Measurements from ENCODE around the gene KLK6. TPM values are rescaled to one million over a fixed set of nuclear protein-coding genes. Genes with fewer than 3 reads are reported as not detected.

KLK6 gene
- total and polyA plus RNA-seq, 4 donors: 5.7 to 16.5 (median 12.5) TPM

GRCh38 chr19:51007488-51007887, 38.1 kb upstream of the KLK6 start:
- peaks cover 2% of the 10 kb centered on the region for H3K4me1 ChIP-seq (ENCODE audit: control insufficient read depth, insufficient read depth, low read length)
- no CpG with 5 or more reads among the region's 3 CpGs for WGBS (ENCODE audit: insufficient coverage)
- no peak overlapping the region for H3K27ac ChIP-seq (ENCODE audit: low read depth, low read length)
- H3K9me3 ChIP-seq (ENCODE audit: control insufficient read depth, insufficient read depth, low read length): no peaks in the 10 kb centered on the region
- no peaks in the 10 kb centered on the region for H3K36me3 ChIP-seq (ENCODE audit: control insufficient read depth, insufficient read depth, low read length)
- DNase-seq (ENCODE audit: low read depth in 4 of 6, low spot score in 6 of 6): peak in 1 of 6 donors; percentile 17
- no peak overlapping the region for H3K4me3 ChIP-seq (ENCODE audit: low read depth, low read length)
- H3K27me3 ChIP-seq (ENCODE audit: control insufficient read depth, insufficient read depth, low read length): peaks cover 28% of the 10 kb centered on the region

- no peak for DNase-seq (ENCODE audit: low read depth in 4 of 6, low spot score in 6 of 6)
- Histone ChIP-seq H3K36me3 (ENCODE audit: control insufficient read depth, insufficient read depth, low read length) (no peaks in the 10 kb centered on the region), H3K4me1 (ENCODE audit: control insufficient read depth, insufficient read depth, low read length) (peaks cover 3% of the 10 kb centered on the region), H3K9me3 (ENCODE audit: control insufficient read depth, insufficient read depth, low read length) (no peaks in the 10 kb centered on the region), H3K27me3 (ENCODE audit: control insufficient read depth, insufficient read depth, low read length) (peaks cover 35% of the 10 kb centered on the region), H3K4me3 (ENCODE audit: low read depth, low read length) (no peak overlapping the region), H3K27ac (ENCODE audit: low read depth, low read length) (no peak overlapping the region)
- 60% methylated on average over 8 of the region's 8 CpGs for WGBS (ENCODE audit: insufficient coverage)
Measured at GRCh38 chr19:51006406-51006805, 37.0 kb upstream of the KLK6 start.

DNA sequence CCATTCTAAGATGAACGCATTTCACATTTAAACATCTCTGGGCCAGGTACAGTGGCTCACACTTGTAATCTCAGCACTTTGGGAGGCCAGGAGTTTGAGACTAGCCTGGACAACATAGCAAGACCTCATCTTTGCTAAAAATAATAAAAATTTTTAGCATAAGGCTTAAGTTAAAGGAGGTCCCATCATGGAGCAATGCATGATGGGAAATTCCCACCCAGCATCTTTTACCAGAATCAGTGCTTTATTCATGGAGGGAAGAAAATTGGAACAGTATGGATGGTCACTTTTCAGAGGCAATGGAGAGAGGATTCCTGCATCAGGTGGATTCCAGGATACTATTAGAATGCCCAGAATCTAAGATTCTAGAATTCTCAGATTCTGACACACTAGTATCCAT, 35.9 kb upstream of the KLK6 start:
- peaks cover 38% of the 10 kb centered on the region for H3K27me3 ChIP-seq (ENCODE audit: control insufficient read depth, insufficient read depth, low read length)
- DNase-seq (ENCODE audit: low read depth in 4 of 6, low spot score in 6 of 6): no peak
- no peak overlapping the region for H3K4me3 ChIP-seq (ENCODE audit: low read depth, low read length)
- no peaks in the 10 kb centered on the region for H3K9me3 ChIP-seq (ENCODE audit: control insufficient read depth, insufficient read depth, low read length)
- H3K4me1 ChIP-seq (ENCODE audit: control insufficient read depth, insufficient read depth, low read length): peaks cover 3% of the 10 kb centered on the region
- H3K36me3 ChIP-seq (ENCODE audit: control insufficient read depth, insufficient read depth, low read length): no peaks in the 10 kb centered on the region
- H3K27ac ChIP-seq (ENCODE audit: low read depth, low read length): no peak overlapping the region
- WGBS (ENCODE audit: insufficient coverage): 100% methylated on average over 1 of the region's 1 CpG

GRCh38 chr19:51003316-51003715, 33.9 kb upstream of the KLK6 start:
- Histone ChIP-seq H3K27ac (ENCODE audit: low read depth, low read length) (no peak overlapping the region), H3K36me3 (ENCODE audit: control insufficient read depth, insufficient read depth, low read length) (no peaks in the 10 kb centered on the region), H3K4me1 (ENCODE audit: control insufficient read depth, insufficient read depth, low read length) (peaks cover 3% of the 10 kb centered on the region), H3K27me3 (ENCODE audit: control insufficient read depth, insufficient read depth, low read length) (peaks cover 35% of the 10 kb centered on the region), H3K4me3 (ENCODE audit: low read depth, low read length) (no peak overlapping the region), H3K9me3 (ENCODE audit: control insufficient read depth, insufficient read depth, low read length) (no peaks in the 10 kb centered on the region)
- WGBS (ENCODE audit: insufficient coverage): 84% methylated on average over 7 of the region's 7 CpGs
- DNase-seq (ENCODE audit: low read depth in 4 of 6, low spot score in 6 of 6): no peak

DNA sequence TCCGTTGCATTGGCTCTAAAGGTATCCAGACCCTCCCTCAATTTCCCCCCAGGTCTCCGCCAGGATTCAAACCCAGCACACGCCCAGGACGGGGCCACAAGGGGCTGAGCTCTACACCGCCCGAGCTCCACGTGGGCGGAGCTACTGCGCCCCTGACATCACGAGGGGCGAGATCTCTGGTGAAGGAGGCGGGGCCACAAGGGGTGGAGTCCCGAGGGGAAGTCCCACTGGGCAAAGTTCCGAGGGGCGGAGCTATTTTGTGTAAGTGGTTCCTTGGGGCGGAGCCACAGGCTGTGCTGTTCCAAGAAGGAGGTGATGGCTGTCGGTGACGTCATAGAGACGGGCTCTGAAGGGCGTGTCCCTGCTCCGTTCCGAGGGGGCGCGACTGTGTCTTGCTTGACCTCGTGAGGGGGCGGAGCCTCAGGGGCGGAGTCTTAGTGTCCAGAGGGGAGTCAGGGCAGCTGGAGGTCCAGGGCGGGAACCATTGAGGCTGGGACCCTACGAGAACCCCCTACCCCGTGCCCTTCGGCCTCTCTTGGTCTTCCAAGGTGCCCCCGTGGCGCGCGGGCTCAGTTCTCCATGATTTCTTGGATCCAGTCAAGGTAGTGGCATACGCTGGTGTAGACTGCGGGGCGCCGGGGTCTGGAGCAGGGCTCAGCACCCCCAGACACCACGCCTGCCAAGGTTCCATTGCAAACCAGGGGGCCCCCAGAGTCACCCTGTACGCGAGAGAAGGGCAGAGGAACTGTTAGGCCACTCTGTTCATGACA, 33.3 kb upstream of the KLK6 start:
- WGBS (ENCODE audit: insufficient coverage): 60% methylated on average over 42 of the region's 42 CpGs
- Histone ChIP-seq H3K4me3 (ENCODE audit: low read depth, low read length) (no peak overlapping the region), H3K4me1 (ENCODE audit: control insufficient read depth, insufficient read depth, low read length) (peaks cover 3% of the 10 kb centered on the region), H3K27ac (ENCODE audit: low read depth, low read length) (no peak overlapping the region), H3K9me3 (ENCODE audit: control insufficient read depth, insufficient read depth, low read length) (no peaks in the 10 kb centered on the region), H3K36me3 (ENCODE audit: control insufficient read depth, insufficient read depth, low read length) (no peaks in the 10 kb centered on the region), H3K27me3 (ENCODE audit: control insufficient read depth, insufficient read depth, low read length) (peaks cover 35% of the 10 kb centered on the region)
- peak in 2 of 6 donors; percentile 14 to 29 for DNase-seq (ENCODE audit: low read depth in 4 of 6, low spot score in 6 of 6)

DNA sequence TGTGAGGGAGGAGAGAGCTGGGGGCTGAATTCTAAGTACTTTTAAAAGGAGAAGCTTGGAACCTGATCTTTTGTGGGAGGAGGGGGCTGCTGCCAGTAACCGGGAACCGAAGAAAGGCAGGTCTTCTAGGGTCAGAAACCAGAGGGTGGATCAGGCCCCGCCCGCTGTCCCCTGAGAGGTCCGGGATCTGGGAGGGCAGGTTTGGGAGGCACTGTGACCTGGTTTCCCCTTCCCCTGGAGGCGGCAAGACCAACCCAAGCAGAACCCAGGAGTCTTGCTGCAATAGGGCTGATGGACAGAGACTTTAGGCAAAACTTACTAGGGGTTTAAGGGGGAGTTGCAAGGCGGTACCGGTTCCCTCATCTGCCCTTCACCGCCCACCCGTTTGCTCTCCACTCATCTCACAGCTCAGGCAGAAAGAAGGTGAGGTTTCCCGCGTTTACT, 32.7 kb upstream of the KLK6 start:
- 38% methylated on average over 8 of the region's 12 CpGs for WGBS (ENCODE audit: insufficient coverage)

DNA sequence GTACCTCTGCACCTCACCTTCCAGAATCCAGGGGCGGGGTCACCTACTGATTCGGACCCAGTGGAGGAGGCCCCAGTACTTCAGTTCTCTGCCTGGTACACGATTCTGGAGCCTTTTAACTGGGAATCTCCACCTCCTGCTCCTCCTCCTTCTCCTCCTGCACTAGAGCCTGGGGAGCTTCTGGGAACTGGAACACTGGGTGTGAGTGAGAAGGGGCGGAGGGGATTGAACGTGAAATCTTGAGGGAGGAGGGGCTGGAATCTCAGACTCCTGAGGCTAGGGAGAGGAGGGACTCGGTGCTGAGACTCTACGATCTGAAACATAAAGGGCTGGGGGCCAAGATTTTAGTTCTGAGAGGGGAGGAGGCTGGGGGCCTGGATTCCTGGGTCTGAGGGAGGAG, 32.1 kb upstream of the KLK6 start, which contains the start of gene KLK8:
KLK8 (minus strand) TSS at position 90 of the 400 bp plus-strand sequence. CDS start 437 bp downstream, outside the sequence.
- no peak for DNase-seq (ENCODE audit: low read depth in 4 of 6, low spot score in 6 of 6)
- peaks cover 24% of the 10 kb centered on the region for H3K27me3 ChIP-seq (ENCODE audit: control insufficient read depth, insufficient read depth, low read length)

More for the DNA sequence above, 32.7 kb upstream of the KLK6 start:
- H3K27me3 ChIP-seq (ENCODE audit: control insufficient read depth, insufficient read depth, low read length): peaks cover 29% of the 10 kb centered on the region
- peaks cover 3% of the 10 kb centered on the region for H3K4me1 ChIP-seq (ENCODE audit: control insufficient read depth, insufficient read depth, low read length)
- no peak overlapping the region for H3K4me3 ChIP-seq (ENCODE audit: low read depth, low read length)
- no peak overlapping the region for H3K27ac ChIP-seq (ENCODE audit: low read depth, low read length)
- no peaks in the 10 kb centered on the region for H3K36me3 ChIP-seq (ENCODE audit: control insufficient read depth, insufficient read depth, low read length)
- H3K9me3 ChIP-seq (ENCODE audit: control insufficient read depth, insufficient read depth, low read length): no peaks in the 10 kb centered on the region
- DNase-seq (ENCODE audit: low read depth in 4 of 6, low spot score in 6 of 6): no peak

DNA sequence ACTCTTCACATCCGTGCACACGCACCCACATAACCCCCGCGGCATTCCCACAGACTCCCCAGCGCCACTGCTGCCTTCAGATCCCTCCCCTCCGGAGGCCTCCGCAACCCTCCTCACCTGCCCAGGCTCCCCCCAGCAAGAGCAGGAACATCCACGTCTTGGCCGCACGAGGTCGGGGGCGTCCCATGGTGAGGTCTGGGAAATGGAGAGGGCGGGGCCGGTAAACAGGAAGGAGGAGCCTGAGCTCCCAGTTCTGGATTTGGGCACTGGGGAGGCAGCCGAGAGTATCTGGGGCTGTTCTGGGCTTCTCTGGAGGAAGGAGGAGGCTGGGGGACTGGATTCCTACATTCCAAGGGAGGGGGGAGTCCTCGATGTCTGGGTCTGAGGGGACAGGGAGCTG, 31.6 kb upstream of the KLK6 start:
- Histone ChIP-seq H3K27ac (ENCODE audit: low read depth, low read length) (no peak overlapping the region), H3K4me3 (ENCODE audit: low read depth, low read length) (no peak overlapping the region), H3K27me3 (ENCODE audit: control insufficient read depth, insufficient read depth, low read length) (peaks cover 23% of the 10 kb centered on the region), H3K36me3 (ENCODE audit: control insufficient read depth, insufficient read depth, low read length) (no peaks in the 10 kb centered on the region), H3K4me1 (ENCODE audit: control insufficient read depth, insufficient read depth, low read length) (peaks cover 3% of the 10 kb centered on the region), H3K9me3 (ENCODE audit: control insufficient read depth, insufficient read depth, low read length) (no peaks in the 10 kb centered on the region)
- WGBS (ENCODE audit: insufficient coverage): 34% methylated on average over 13 of the region's 16 CpGs
- no peak for DNase-seq (ENCODE audit: low read depth in 4 of 6, low spot score in 6 of 6)

More for the DNA sequence above, 32.1 kb upstream of the KLK6 start, which contains the start of gene KLK8:
- H3K4me3 ChIP-seq (ENCODE audit: low read depth, low read length): no peak within 1 kb of the TSS
- H3K27ac ChIP-seq (ENCODE audit: low read depth, low read length): no peak within 1 kb of the TSS
- no peaks in the 10 kb centered on the region for H3K9me3 ChIP-seq (ENCODE audit: control insufficient read depth, insufficient read depth, low read length)
- WGBS (ENCODE audit: insufficient coverage): 18% methylated on average over 3 of the region's 7 CpGs
- H3K36me3 ChIP-seq (ENCODE audit: control insufficient read depth, insufficient read depth, low read length): no peaks in the 10 kb centered on the region
- H3K4me1 ChIP-seq (ENCODE audit: control insufficient read depth, insufficient read depth, low read length): peaks cover 3% of the 10 kb centered on the region

DNA sequence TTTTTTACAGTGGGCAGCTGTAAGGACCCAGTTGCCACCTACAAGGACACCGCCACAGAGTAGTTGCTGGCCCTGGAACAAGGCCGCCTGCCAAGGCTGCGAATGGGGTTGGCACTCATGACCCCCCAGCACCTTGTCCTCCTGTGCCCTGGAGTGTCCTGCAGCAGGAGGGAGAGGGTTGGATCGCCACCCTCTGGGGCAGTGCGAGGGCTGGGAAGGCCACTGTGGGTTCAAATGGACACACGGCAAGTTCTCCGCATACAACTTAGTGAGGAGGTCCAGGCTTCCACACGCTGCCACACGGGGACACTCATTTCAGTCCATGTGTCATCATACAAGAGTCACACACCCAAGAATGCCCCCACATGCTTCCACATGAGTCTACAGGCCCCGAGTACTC, 31.0 kb upstream of the KLK6 start:
- 90% methylated on average over 10 of the region's 10 CpGs for WGBS (ENCODE audit: insufficient coverage)
- peaks cover 23% of the 10 kb centered on the region for H3K27me3 ChIP-seq (ENCODE audit: control insufficient read depth, insufficient read depth, low read length)

GRCh38 chr19:50998686-50999085, 29.3 kb upstream of the KLK6 start:
- Histone ChIP-seq H3K9me3 (ENCODE audit: control insufficient read depth, insufficient read depth, low read length) (no peaks in the 10 kb centered on the region), H3K36me3 (ENCODE audit: control insufficient read depth, insufficient read depth, low read length) (no peaks in the 10 kb centered on the region), H3K27me3 (ENCODE audit: control insufficient read depth, insufficient read depth, low read length) (peaks cover 23% of the 10 kb centered on the region), H3K27ac (ENCODE audit: low read depth, low read length) (no peak overlapping the region), H3K4me1 (ENCODE audit: control insufficient read depth, insufficient read depth, low read length) (peaks cover 3% of the 10 kb centered on the region), H3K4me3 (ENCODE audit: low read depth, low read length) (no peak overlapping the region)
- whole genome bisulfite sequencing (ENCODE audit: insufficient coverage): 94% methylated on average over 4 of the region's 4 CpGs
- DNase-seq (ENCODE audit: low read depth in 4 of 6, low spot score in 6 of 6): no peak

More for the DNA sequence above, 31.0 kb upstream of the KLK6 start:
- H3K9me3 ChIP-seq (ENCODE audit: control insufficient read depth, insufficient read depth, low read length): no peaks in the 10 kb centered on the region
- H3K4me3 ChIP-seq (ENCODE audit: low read depth, low read length): no peak overlapping the region
- H3K36me3 ChIP-seq (ENCODE audit: control insufficient read depth, insufficient read depth, low read length): no peaks in the 10 kb centered on the region
- no peak for DNase-seq (ENCODE audit: low read depth in 4 of 6, low spot score in 6 of 6)
- H3K27ac ChIP-seq (ENCODE audit: low read depth, low read length): no peak overlapping the region
- H3K4me1 ChIP-seq (ENCODE audit: control insufficient read depth, insufficient read depth, low read length): peaks cover 3% of the 10 kb centered on the region

Data from spinal cord (tissue), 10 donors.